Umbilical cord (tissue), 2 donors: ENCODE measurements around the gene MTFR2. TPM values are rescaled to one million over a fixed set of nuclear protein-coding genes. Genes with fewer than 3 reads are reported as not detected.

Source experiments
- DNase-seq: peaks from one replicate; pipeline ENCODE4 v3.0.0-alpha.2; 2015; ENCODE audit warnings: low spot score
- total RNA-seq: library from RNA; depleted of rRNA; stranded (reverse); fragments of >200 nt; gene quantifications from one replicate; pipeline ENCODE4 v1.2.3, GENCODE V29; 2014; ENCODE audit warnings: low replicate concordance; ENCODE audit not compliant: insufficient read depth

Gene MTFR2
- total RNA-seq, 1 donor from 2014 or later: 4.3 TPM

GRCh38 chr6:136186363-136186762, 63.7 kb downstream of the MTFR2 start:
- no peak for DNase-seq

- no peak for DNase-seq
These were observed 65.4 kb downstream of the MTFR2 start for GRCh38 chr6:136184738-136185137.

GRCh38 chr6:136181861-136182260, 68.2 kb downstream of the MTFR2 start:
- no peak for DNase-seq

- DNase-seq: no peak
These were observed 68.6 kb downstream of the MTFR2 start for GRCh38 chr6:136181512-136181833.

Other genes starting within 250 kb of the MTFR2 start
- 126 TPM for gene BCLAF1, start 39.5 kb upstream of the MTFR2 start, total RNA-seq